COLO829 (cell line): ENCODE results near the gene F7.
"Not testable (repeated sequence)": the region's sequence is repeated elsewhere in the genome, so short reads cannot be mapped to it uniquely, and the experiment has no call there.

ENCODE experiments used
- DNase-seq: peaks from one replicate; pipeline ENCODE4 v3.0.0; 2012; ENCODE audit warnings: low spot score

F7 gene

GRCh38 chr13:113102302-113102701 lies 3.3 kb upstream of the F7 start:
- DNase-seq: not testable (repeated sequence)

DNA sequence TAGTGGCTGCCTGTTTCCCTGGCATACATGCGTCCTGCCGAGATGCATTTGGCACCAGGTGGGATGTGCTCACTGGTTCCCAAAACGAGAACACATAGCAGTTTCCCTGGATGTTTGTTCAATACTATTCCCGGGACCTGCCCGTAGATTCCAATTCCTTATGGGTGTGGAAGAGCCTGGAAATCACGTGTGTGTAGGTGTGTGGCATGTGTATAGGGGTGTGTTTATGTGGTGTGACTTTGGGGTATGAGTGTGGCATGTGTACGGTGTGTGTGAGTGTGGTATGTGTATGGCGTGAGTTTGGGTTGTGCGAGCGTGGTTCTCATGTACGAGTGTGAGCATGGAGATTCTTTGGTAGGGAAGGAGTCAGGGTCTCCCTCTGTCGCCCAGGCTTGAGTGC lies 2.9 kb upstream of the F7 start:
- no peak for DNase-seq

DNA sequence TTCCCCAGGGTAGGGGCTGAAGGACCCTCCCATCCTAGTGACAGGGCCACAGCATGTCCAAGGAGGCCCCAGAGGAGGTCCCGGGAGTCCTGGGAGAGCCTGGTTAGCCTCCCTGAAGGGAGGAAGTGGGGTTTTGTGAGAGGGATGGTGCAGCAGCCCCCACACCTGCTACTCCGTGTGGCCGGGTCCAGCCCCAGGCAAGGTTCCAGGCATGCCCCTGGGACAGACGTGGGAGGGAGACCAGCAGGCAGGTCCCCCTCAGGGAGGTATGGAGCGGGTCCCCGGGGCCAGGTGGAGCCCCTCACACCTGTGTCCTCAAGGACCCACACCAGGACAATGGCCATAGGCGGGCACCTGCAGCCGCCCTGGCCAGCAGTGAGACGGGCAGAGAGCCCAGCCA lies 1.9 kb upstream of the F7 start:
- DNase-seq: no peak

- DNase-seq: no peak
Measured at GRCh38 chr13:113105921-113106452, 396 bp downstream of the F7 start.

DNA sequence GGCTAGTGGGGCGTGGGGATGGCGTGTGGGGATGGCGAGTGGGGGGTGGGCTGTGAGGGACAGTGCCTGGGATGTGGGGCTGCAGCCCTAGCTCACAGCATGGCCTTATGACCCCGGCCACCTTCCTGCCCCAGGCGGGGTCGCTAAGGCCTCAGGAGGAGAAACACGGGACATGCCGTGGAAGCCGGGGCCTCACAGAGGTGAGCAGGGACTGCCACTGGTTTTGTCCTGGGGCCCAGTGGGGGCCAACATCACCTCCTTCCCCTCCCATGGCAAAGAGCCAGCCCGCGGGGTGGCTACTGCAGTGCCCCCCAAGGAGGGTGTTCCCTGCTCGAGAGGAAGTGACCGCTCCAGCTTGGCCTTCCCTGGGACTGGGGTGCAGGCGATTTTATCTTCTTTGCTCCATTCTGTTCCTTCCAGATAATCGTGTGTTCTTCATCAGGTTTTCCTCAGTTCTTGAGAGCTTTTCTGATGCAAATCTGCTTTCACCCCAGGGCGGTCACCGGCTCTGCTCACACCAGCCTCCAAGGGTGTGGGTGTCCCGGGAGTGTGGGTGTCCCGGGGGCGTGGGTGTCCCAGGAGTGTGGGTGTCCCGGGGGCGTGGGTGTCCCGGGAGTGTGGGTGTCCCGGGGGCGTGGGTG lies 1.2 kb downstream of the F7 start:
- DNase-seq: no peak

- DNase-seq: not testable (repeated sequence)
Measured at GRCh38 chr13:113108521-113108920, 2.9 kb downstream of the F7 start.

GRCh38 chr13:113109151-113110047 lies 3.8 kb downstream of the F7 start:
- DNase-seq: no peak

- DNase-seq: no peak
Measured at GRCh38 chr13:113110048-113110851, 4.7 kb downstream of the F7 start.

DNA sequence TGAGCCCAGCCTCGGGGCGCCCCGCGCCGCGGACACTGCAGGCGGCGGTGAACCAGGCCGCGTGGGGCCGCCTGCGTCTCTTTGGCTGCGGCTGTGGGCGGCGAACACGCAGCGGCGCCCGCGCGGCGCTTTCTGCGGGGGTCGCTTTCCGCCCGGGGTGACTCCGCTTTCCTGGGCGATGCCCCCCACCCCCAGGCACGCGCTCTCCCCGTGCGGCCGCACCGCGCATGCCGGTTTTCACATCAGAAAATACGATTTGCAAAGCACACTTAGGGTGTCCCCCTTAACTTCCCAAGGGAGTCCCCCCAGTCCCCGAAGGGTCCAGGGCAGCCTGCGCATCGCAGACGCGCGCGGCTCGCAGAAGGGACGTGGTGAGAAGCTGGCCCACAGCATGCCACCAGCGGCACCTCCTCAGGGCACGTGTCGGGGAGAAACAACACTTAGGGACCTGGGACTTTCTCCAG lies 5.3 kb downstream of the F7 start:
- DNase-seq: no peak

DNA sequence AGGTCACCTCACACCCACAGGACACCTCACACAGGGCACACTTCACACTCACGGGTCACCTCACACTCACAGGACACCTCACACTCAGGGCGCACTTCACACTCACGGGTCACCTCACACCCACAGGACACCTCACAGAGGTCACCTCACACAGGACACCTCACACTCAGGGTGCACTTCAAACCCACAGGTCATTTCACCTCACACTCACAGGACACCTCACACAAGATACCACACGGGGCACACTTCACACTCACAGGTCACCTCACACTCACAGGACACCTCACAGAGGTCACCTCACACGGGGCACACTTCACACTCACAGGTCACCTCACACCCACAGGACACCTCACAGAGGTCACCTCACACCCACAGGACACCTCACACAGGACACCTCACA lies 6.2 kb downstream of the F7 start:
- DNase-seq: not testable (repeated sequence)

- DNase-seq: not testable (repeated sequence)
Measured at GRCh38 chr13:113112475-113112874, 6.9 kb downstream of the F7 start.

DNA sequence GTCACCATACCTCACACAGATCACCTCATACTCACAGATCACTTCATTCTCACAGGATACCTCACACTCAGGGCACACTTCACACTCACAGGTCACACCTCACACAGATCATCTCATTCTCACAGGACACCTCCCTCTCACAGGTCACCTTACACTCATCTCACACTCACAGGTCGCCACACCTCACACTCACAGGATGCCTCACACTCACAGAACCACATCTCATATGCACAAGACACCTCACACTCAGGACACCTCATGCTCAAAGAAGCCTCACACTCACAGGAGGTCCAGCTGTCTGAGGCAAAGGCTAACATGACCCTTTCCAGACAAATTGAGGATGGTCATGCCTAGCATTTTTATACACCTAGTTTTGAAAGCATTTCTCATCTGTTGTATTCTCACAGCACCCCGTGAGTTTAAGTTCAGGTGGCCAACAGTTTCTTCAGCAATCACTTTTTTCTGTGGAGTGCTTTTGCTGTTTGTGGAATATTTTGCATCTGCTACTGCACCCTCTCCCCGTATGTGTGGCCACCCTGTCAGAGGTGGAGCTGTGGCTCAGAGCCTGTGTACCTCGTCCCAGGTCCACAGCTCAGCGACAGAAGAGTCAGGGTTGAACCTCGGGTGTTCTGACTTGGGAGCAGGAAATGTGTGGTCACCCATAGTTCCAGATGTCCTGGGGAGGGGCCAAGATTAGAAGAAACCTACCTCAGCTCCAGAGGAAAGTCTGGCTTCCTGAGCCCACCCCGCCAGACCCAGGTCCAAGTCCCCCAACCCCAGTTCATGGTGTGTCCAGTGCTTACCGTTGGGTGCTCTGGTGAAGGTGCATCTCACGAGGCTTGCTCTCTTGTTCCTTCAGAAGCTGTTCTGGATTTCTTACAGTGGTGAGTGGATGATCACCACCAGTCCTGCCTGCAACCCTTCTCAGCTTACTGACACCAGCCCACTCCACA lies 7.6 kb downstream of the F7 start:
- no peak for DNase-seq

DNA sequence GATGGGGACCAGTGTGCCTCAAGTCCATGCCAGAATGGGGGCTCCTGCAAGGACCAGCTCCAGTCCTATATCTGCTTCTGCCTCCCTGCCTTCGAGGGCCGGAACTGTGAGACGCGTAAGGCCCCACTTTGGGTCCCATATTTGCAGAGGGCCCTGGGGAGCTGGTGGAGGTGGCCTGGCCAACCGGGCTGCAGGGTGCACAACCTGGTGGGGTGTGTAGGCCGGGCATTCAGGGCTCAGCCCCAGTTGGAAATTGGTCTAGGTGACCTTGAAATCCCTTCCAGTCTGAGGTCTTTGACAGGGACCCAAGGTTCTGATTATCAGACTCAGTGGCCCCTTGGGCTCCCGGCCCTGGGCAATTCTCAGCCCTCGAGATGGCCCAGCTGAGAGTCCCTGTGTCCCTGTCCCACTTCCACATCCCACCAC lies 8.3 kb downstream of the F7 start:
- no peak for DNase-seq

DNA sequence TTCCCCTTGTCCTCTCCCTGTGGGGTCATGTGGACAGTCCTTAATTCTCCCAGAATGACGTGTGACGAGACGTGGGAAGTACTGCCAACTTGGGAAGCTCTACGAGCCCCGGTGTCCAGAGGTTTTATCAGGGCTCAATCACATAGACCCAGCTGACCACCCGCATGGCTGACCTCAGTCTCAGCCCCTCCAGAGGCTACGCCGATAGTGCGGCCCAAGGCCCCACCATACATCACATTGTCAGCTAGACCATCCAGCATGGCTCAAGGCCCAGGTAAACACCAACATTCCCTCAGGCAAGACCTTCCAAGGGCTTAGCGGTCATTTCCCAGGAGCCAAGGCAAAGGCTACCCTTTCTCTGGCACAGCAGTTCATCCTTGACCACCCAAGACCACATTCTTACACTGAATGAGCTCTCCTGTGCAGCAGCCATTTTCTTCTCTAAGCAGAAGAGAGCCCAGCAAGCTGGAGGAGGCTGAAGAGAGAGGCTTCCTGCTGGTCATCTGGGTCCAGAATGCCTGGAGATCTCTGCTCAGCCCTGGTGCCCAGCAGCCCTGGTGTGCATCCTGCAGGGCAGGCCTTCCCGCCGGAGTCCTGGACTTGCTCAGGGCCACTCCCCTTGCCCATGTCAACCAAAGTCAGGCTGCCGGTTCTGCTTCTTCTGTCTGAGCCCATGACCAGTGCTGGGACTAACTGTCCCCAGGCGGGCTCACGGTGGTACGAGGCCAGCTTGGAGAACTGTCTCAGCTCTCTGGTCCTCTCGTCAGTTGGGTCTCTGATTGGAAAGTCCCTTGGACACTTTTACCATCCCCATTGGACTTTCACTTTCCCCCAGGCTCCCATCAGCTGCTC lies 9.1 kb downstream of the F7 start:
- no peak for DNase-seq

- no peak for DNase-seq
Measured at GRCh38 chr13:113115363-113116205, 10.0 kb downstream of the F7 start.

- DNase-seq: no peak
Measured at GRCh38 chr13:113116206-113116800, 10.7 kb downstream of the F7 start.

DNA sequence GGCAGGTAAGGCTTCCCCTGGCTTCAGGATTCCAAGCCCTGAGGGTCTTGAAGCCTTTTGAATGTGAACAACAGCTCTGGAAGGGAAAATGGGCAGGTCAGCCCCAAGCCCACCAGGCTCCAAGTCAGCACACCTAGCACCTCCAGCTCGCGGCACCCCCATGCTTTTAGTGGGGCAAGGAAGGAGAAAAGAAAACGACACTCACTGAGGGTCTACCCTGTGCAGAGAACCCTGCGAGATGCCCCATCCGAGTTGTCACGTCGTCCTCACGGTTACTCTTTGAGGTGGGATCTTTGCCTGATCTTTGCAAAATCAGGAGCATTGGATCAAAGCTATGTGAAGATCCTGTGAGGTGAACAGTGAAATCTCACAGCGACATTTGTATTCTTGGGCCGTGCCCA lies 11.3 kb downstream of the F7 start:
- DNase-seq: no peak

- no peak for DNase-seq
Measured at GRCh38 chr13:113117335-113117872, 11.8 kb downstream of the F7 start.

GRCh38 chr13:113117911-113118260 lies 12.3 kb downstream of the F7 start:
- no peak for DNase-seq
